GM23248 (cell line): ENCODE measurements around the gene MB21D2. TPM values are rescaled to one million over a fixed set of nuclear protein-coding genes. Genes with fewer than 3 reads are reported as not detected.

Experiments used
- DNase-seq: peaks from one replicate; pipeline ENCODE4 v3.0.0-alpha.2; 2015
- H2AFZ ChIP-seq: fragments of 200-600 bp; sonication (generic); 2 replicates; pipeline ENCODE4 v1.6.1; 2016; ENCODE audit warnings: antibody characterized with exemption
- H3F3A ChIP-seq: fragments of 200-600 bp; sonication (generic); 2 replicates; pipeline ENCODE4 v1.6.1; 2016; ENCODE audit warnings: mild to moderate bottlenecking, antibody characterized with exemption, mixed run types; ENCODE audit not compliant: insufficient read depth
- H3K27ac ChIP-seq: fragments of 200-600 bp; sonication (generic); 2 replicates; pipeline ENCODE4 v1.5.1; 2016; ENCODE audit warnings: mild to moderate bottlenecking
- H3K27me3 ChIP-seq: fragments of 200-600 bp; sonication (generic); replicated peaks from 2 replicates; pipeline ENCODE4 v1.6.1; 2016; ENCODE audit warnings: mild to moderate bottlenecking; ENCODE audit not compliant: insufficient read depth
- H3K36me3 ChIP-seq: fragments of 200-600 bp; sonication (generic); 2 replicates; pipeline ENCODE4 v1.6.1; 2016; ENCODE audit warnings: low read depth, mild to moderate bottlenecking
- H3K4me1 ChIP-seq: fragments of 200-600 bp; sonication (generic); 2 replicates; pipeline ENCODE4 v1.6.1; 2016; ENCODE audit warnings: mild to moderate bottlenecking; ENCODE audit not compliant: insufficient read depth
- H3K4me2 ChIP-seq: fragments of 200-600 bp; sonication (generic); one replicate; pipeline ENCODE4 v1.6.1; 2016; ENCODE audit warnings: mild to moderate bottlenecking; ENCODE audit not compliant: unreplicated experiment
- H3K4me3 ChIP-seq: fragments of 200-600 bp; sonication (generic); 2 replicates; pipeline ENCODE4 v1.5.1; 2016; ENCODE audit warnings: mild to moderate bottlenecking
- H3K79me2 ChIP-seq: fragments of 200-600 bp; sonication (generic); 2 replicates; pipeline ENCODE4 v1.6.1; 2016; ENCODE audit warnings: mild to moderate bottlenecking; ENCODE audit not compliant: insufficient read depth
- H3K9ac ChIP-seq: fragments of 200-600 bp; sonication (generic); 2 replicates; pipeline ENCODE4 v1.6.1; 2016; ENCODE audit warnings: mild to moderate bottlenecking
- H3K9me2 ChIP-seq: fragments of 200-600 bp; sonication (generic); 2 replicates; pipeline ENCODE4 v1.6.1; 2016; ENCODE audit warnings: mixed run types, mild to moderate bottlenecking, moderate library complexity; ENCODE audit not compliant: insufficient read depth
- H3K9me3 ChIP-seq: fragments of 200-600 bp; sonication (generic); one replicate; pipeline ENCODE4 v1.6.1; 2017; ENCODE audit warnings: low read depth
- H4K20me1 ChIP-seq: fragments of 200-600 bp; sonication (generic); 2 replicates; pipeline ENCODE4 v1.6.0; 2016; ENCODE audit not compliant: insufficient read depth
- EZH2 ChIP-seq: fragments of 200-600 bp; sonication (generic); IDR thresholded peaks from 2 replicates; pipeline ENCODE4 v1.6.1; 2018; ENCODE audit warnings: antibody characterized with exemption, mild to moderate bottlenecking; ENCODE audit not compliant: insufficient read depth, poor library complexity, severe bottlenecking
- EZH2phosphoT487 ChIP-seq: fragments of 200-600 bp; sonication (generic); IDR thresholded peaks from 2 replicates; pipeline ENCODE4 v1.6.1; 2018; ENCODE audit warnings: antibody characterized with exemption, moderate library complexity, mild to moderate bottlenecking, low read depth; ENCODE audit not compliant: insufficient read depth
- WGBS, 2 experiments: methylation state at CpG; one replicate each; pipeline ENCODE4 v1.1.6; 2015 to 2017; ENCODE audit warnings: low lambda C conversion rate in 2 of 2, low coverage in 1 of 2; ENCODE audit errors: missing lambda C conversion rate in 2 of 2; 5-methylcytosine and 5-hydroxymethylcytosine counted together
- in situ Hi-C: fragments of 300-500 bp; cut with MboI; formaldehyde crosslinking; loops from 2 replicates; pipeline ENCODE4 v1.15.0; 2020
- polyA plus RNA-seq: library from polyadenylated mRNA; unstranded; fragments of >200 nt; fragmentation: Nextera tagmentation; extraction: Ambion mirVana; gene quantifications from 2 replicates; pipeline ENCODE4 v1.2.1, GENCODE V29; 2016
- total RNA-seq: library from RNA; depleted of rRNA; stranded (reverse); fragments of >200 nt; shearing (Covaris generic); gene quantifications from 2 replicates; pipeline ENCODE4 v1.2.3, GENCODE V29; 2014

The MB21D2 gene
- total and polyA plus RNA-seq, 2 experiments from 2014 or later: 10.9 to 26.4 TPM

GRCh38 chr3:192920411-192920810 is 2.8 kb upstream of the MB21D2 start:
- no peaks in the 10 kb centered on the region for H3K27me3 ChIP-seq
- H3K27ac ChIP-seq: no peak overlapping the region
- 80% methylated on average over 3 of the region's 3 CpGs for WGBS, 2 experiments
- peaks cover 17% of the 10 kb centered on the region for H3K79me2 ChIP-seq
- TF ChIP-seq EZH2 (no peak), EZH2phosphoT487 (no peak)
- H4K20me1 ChIP-seq: no peaks in the 10 kb centered on the region
- H3K4me2 ChIP-seq: no peak overlapping the region
- no peaks in the 10 kb centered on the region for H3K9me3 ChIP-seq
- in situ Hi-C loops: no loop called here
- DNase-seq: no peak
- peaks cover 7% of the 10 kb centered on the region; the same call in 1 of the 2 replicates for H3F3A ChIP-seq
- H3K9ac ChIP-seq: no peak overlapping the region
- H3K9me2 ChIP-seq: no peaks in the 10 kb centered on the region
- no peak overlapping the region for H3K4me3 ChIP-seq
- H3K4me1 ChIP-seq: peaks cover 7% of the 10 kb centered on the region
- H3K36me3 ChIP-seq: no peaks in the 10 kb centered on the region
- no peak overlapping the region for H2AFZ ChIP-seq

GRCh38 chr3:192919901-192920300 is 2.2 kb upstream of the MB21D2 start:
- Histone ChIP-seq H3K36me3 (no peaks in the 10 kb centered on the region), H3K9me2 (no peaks in the 10 kb centered on the region), H3K4me1 (peaks cover 12% of the 10 kb centered on the region), H3K4me2 (no peak overlapping the region), H3K79me2 (peaks cover 22% of the 10 kb centered on the region), H3K9me3 (no peaks in the 10 kb centered on the region), H3K27me3 (no peaks in the 10 kb centered on the region), H3K9ac (no peak overlapping the region), H4K20me1 (no peaks in the 10 kb centered on the region), H3F3A (peaks cover 7% of the 10 kb centered on the region; the same call in 1 of the 2 replicates), H2AFZ (no peak overlapping the region), H3K4me3 (no peak overlapping the region), H3K27ac (no peak overlapping the region)
- no peak for DNase-seq
- in situ Hi-C loops: no loop called here
- 84 to 92% methylated on average over 10 of the region's 10 CpGs for WGBS, 2 experiments
- no peak for TF ChIP-seq EZH2
- no peak for TF ChIP-seq EZH2phosphoT487

- H4K20me1 ChIP-seq: no peaks in the 10 kb centered on the region
- H3K27me3 ChIP-seq: no peaks in the 10 kb centered on the region
- in situ Hi-C loops: no loop called here
- H3K4me2 ChIP-seq: peak overlapping the region; percentile 83
- no peak for TF ChIP-seq EZH2phosphoT487
- no peak for TF ChIP-seq EZH2
- peak overlapping the region; percentile 96 for H3K4me3 ChIP-seq
- WGBS, 2 experiments: 4% methylated on average over 13 of the region's 13 CpGs
- peaks cover 7% of the 10 kb centered on the region; the same call in 1 of the 2 replicates for H3F3A ChIP-seq
- peak overlapping the region; percentile 94 for H3K27ac ChIP-seq
- H3K79me2 ChIP-seq: peaks cover 39% of the 10 kb centered on the region
- H3K4me1 ChIP-seq: peaks cover 12% of the 10 kb centered on the region
- no peak for DNase-seq
- peak overlapping the region; percentile 86 for H2AFZ ChIP-seq
- H3K9me3 ChIP-seq: no peaks in the 10 kb centered on the region
- peak overlapping the region; percentile 91 for H3K9ac ChIP-seq
- no peaks in the 10 kb centered on the region for H3K36me3 ChIP-seq
- H3K9me2 ChIP-seq: no peaks in the 10 kb centered on the region
Measured at GRCh38 chr3:192918275-192918588, 576 bp upstream of the MB21D2 start.

GRCh38 chr3:192917028-192917403 is 640 bp downstream of the MB21D2 start:
- no peaks in the 10 kb centered on the region for H3K27me3 ChIP-seq
- peak overlapping the region; percentile 94 for H3K27ac ChIP-seq
- peak overlapping the region; percentile 82 for H2AFZ ChIP-seq
- H3F3A ChIP-seq: peaks cover 7% of the 10 kb centered on the region; the same call in 1 of the 2 replicates
- in situ Hi-C loops: no loop called here
- peak; percentile 87 for DNase-seq
- H3K9ac ChIP-seq: peak overlapping the region; percentile 91
- H3K36me3 ChIP-seq: no peaks in the 10 kb centered on the region
- no peaks in the 10 kb centered on the region for H3K9me2 ChIP-seq
- WGBS, 2 experiments: 1% methylated on average over 29 to 30 of the region's 30 CpGs
- no peaks in the 10 kb centered on the region for H4K20me1 ChIP-seq
- H3K4me1 ChIP-seq: peaks cover 12% of the 10 kb centered on the region
- no peak for TF ChIP-seq EZH2
- TF ChIP-seq EZH2phosphoT487: no peak
- peak overlapping the region; percentile 96 for H3K4me3 ChIP-seq
- H3K4me2 ChIP-seq: peak overlapping the region; percentile 94
- no peaks in the 10 kb centered on the region for H3K9me3 ChIP-seq
- peaks cover 51% of the 10 kb centered on the region for H3K79me2 ChIP-seq

- in situ Hi-C loops: no loop called here
- no peaks in the 10 kb centered on the region for H3K9me3 ChIP-seq
- H3K9me2 ChIP-seq: no peaks in the 10 kb centered on the region
- peak; percentile 71 for DNase-seq
- WGBS, 2 experiments: 4 to 6% methylated on average over 32 to 35 of the region's 35 CpGs
- no peaks in the 10 kb centered on the region for H3K36me3 ChIP-seq
- H3K4me1 ChIP-seq: peaks cover 12% of the 10 kb centered on the region
- H3K79me2 ChIP-seq: peaks cover 56% of the 10 kb centered on the region
- H3K4me3 ChIP-seq: peak overlapping the region; percentile 96
- peak overlapping the region; percentile 91 for H3K9ac ChIP-seq
- peaks cover 7% of the 10 kb centered on the region; the same call in 1 of the 2 replicates for H3F3A ChIP-seq
- no peak for TF ChIP-seq EZH2phosphoT487
- TF ChIP-seq EZH2: no peak
- no peaks in the 10 kb centered on the region for H3K27me3 ChIP-seq
- H3K4me2 ChIP-seq: peak overlapping the region; percentile 94
- peak overlapping the region; percentile 94 for H3K27ac ChIP-seq
- peak overlapping the region; percentile 82 for H2AFZ ChIP-seq
- no peaks in the 10 kb centered on the region for H4K20me1 ChIP-seq
Measured at GRCh38 chr3:192916371-192917027, 1.2 kb downstream of the MB21D2 start.
